Smooth muscle cell of the pulmonary artery (primary cell): Measurements from ENCODE around the gene CCDC148. TPM values are rescaled to one million over a fixed set of nuclear protein-coding genes. Genes with fewer than 3 reads are reported as not detected.

Experiments used
- total RNA-seq: library from RNA; depleted of rRNA; stranded (reverse); fragments of >200 nt; gene quantifications from 2 replicates; pipeline ENCODE4 v1.2.3, GENCODE V29; 2014

CCDC148 gene
- 0.43 and 1.1 TPM in 2 replicates for total RNA-seq

GRCh38 chr2:158456309-158457066 lies at the start of gene CCDC148, which contains the start of gene PKP4:
Gene CCDC148, minus strand, starts transcription at chr2:158456753. Its CDS starts 314 bp downstream, at chr2:158456439.
Gene PKP4, plus strand, starts transcription at chr2:158456952. Its CDS starts 76,233 bp downstream, at chr2:158533185.

Other genes starting within 250 kb of the CCDC148 start
- gene PKP4, start 199 bp upstream of the CCDC148 start, total RNA-seq = 34.3 and 34.7 TPM in 2 replicates